ENCODE measurements around the gene HOXB2.

- TF ChIP-seq CTCF (IDR thresholded peaks at IDR 0.05; ENCODE audit: borderline replicate concordance, extremely low read depth, low read length, poor library complexity, severe bottlenecking): no peak
- TF ChIP-seq EZH2 (IDR thresholded peaks at IDR 0.05; ENCODE audit: borderline replicate concordance, low read depth, low read length, severe bottlenecking): no peak
These were observed 7.6 kb downstream of the HOXB2 start for GRCh38 chr17:48537316-48537715.

All from DND-41 (cell line).